ENCODE data around the gene VPREB1.

- TF ChIP-seq POLR2A (IDR thresholded peaks at IDR 0.05): no peak
- TF ChIP-seq, protein P1, sequence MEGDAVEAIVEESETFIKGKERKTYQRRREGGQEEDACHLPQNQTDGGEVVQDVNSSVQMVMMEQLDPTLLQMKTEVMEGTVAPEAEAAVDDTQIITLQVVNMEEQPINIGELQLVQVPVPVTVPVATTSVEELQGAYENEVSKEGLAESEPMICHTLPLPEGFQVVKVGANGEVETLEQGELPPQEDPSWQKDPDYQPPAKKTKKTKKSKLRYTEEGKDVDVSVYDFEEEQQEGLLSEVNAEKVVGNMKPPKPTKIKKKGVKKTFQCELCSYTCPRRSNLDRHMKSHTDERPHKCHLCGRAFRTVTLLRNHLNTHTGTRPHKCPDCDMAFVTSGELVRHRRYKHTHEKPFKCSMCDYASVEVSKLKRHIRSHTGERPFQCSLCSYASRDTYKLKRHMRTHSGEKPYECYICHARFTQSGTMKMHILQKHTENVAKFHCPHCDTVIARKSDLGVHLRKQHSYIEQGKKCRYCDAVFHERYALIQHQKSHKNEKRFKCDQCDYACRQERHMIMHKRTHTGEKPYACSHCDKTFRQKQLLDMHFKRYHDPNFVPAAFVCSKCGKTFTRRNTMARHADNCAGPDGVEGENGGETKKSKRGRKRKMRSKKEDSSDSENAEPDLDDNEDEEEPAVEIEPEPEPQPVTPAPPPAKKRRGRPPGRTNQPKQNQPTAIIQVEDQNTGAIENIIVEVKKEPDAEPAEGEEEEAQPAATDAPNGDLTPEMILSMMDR (IDR thresholded peaks at IDR 0.05): no peak
Observed at GRCh38 chr22:22239311-22239939, 5.2 kb upstream of the VPREB1 start.

Data from right lobe of liver (tissue), 4 donors.